SW480 (cell line): ENCODE data around the gene MARF1.
"Not testable (repeated sequence)": the region's sequence is repeated elsewhere in the genome, so short reads cannot be mapped to it uniquely, and the experiment has no call there.

Source experiments
- DNase-seq: peaks from one replicate; pipeline ENCODE4 v3.0.0-alpha.2; 2016; ENCODE audit warnings: low spot score

The MARF1 gene

GRCh38 chr16:15621889-15622288 lies 21.1 kb downstream of the MARF1 start:
- no peak for DNase-seq

- no peak for DNase-seq
Observed at GRCh38 chr16:15621456-15621855, 21.5 kb downstream of the MARF1 start.

- no peak for DNase-seq
Observed at GRCh38 chr16:15620611-15621195, 22.3 kb downstream of the MARF1 start.

GRCh38 chr16:15618392-15618791 lies 24.6 kb downstream of the MARF1 start:
- DNase-seq, result no peak

- no peak for DNase-seq
Observed at GRCh38 chr16:15617901-15618300, 25.1 kb downstream of the MARF1 start.

- no peak for DNase-seq
Observed at GRCh38 chr16:15616475-15617165, 26.3 kb downstream of the MARF1 start.

GRCh38 chr16:15616012-15616411 lies 26.9 kb downstream of the MARF1 start:
- no peak for DNase-seq

- DNase-seq, result no peak
Observed at GRCh38 chr16:15613676-15614075, 29.3 kb downstream of the MARF1 start.

GRCh38 chr16:15611610-15612009 lies 31.3 kb downstream of the MARF1 start:
- DNase-seq, result no peak

- no peak for DNase-seq
Observed at GRCh38 chr16:15610369-15610871, 32.5 kb downstream of the MARF1 start.

GRCh38 chr16:15609286-15609649 lies 33.7 kb downstream of the MARF1 start:
- DNase-seq, result no peak

GRCh38 chr16:15608398-15609285 lies 34.3 kb downstream of the MARF1 start:
- DNase-seq, result no peak

GRCh38 chr16:15607700-15608396 lies 35.1 kb downstream of the MARF1 start:
- DNase-seq, result no peak

GRCh38 chr16:15607221-15607699 lies 35.7 kb downstream of the MARF1 start:
- DNase-seq, result not testable (repeated sequence)

GRCh38 chr16:15606518-15607220 lies 36.3 kb downstream of the MARF1 start:
- no peak for DNase-seq

GRCh38 chr16:15605839-15606517 lies 37.0 kb downstream of the MARF1 start:
- no peak for DNase-seq

- no peak for DNase-seq
Observed at GRCh38 chr16:15604460-15605440, 38.2 kb downstream of the MARF1 start.

- DNase-seq, result no peak
Observed at GRCh38 chr16:15602285-15603044, 40.5 kb downstream of the MARF1 start.
